Caco-2 (cell line): Measurements from ENCODE around the gene FXYD1. TPM values are rescaled to one million over a fixed set of nuclear protein-coding genes. Genes with fewer than 3 reads are reported as not detected.
A peak's percentile ranks its signal among the peaks of the same experiment; 100 is the strongest.

Experiments used
- BruUV-seq: library from RNA; stranded (reverse); fragments of 400-500 nt; replicated peaks from 2 replicates; lab custom pipeline; 2021; lab: Mats Ljungman, UMichigan
- CTCF ChIA-PET: fragments of 300-600 bp; sonication (Branson Sonifier 250); formaldehyde crosslinking; loops from one replicate; lab custom pipeline; 2022; ENCODE audit warnings: antibody characterized with exemption; lab: Charles Lee
- POLR2A ChIA-PET: fragments of 300-600 bp; sonication (Branson Sonifier 250); formaldehyde crosslinking; loops from one replicate; lab custom pipeline; 2022; ENCODE audit warnings: antibody characterized with exemption; lab: Charles Lee
- DNase-seq, 2 experiments: peaks; one replicate each; pipeline versions ENCODE4 v3.0.0 to v3.0.0-alpha.2; 2020 to 2022
- H3K27me3 ChIP-seq: replicated peaks from 2 replicates; pipeline ENCODE4 v1.6.0; 2011; ENCODE audit warnings: low read length; ENCODE audit not compliant: control insufficient read depth, insufficient read depth
- H3K36me3 ChIP-seq: 2 replicates; pipeline ENCODE4 v1.5.1; 2011; ENCODE audit warnings: low read length; ENCODE audit not compliant: control insufficient read depth, insufficient read depth
- H3K4me1 ChIP-seq: fragments of 250-450 bp; sonication (Bioruptor Pico); 2 replicates; pipeline ENCODE4 v1.5.1; 2020; ENCODE audit warnings: mild to moderate bottlenecking
- H3K4me3 ChIP-seq: 2 replicates; pipeline ENCODE4 v1.5.1; 2011; ENCODE audit warnings: low read depth, mild to moderate bottlenecking, control low read depth, low read length
- H3K9me3 ChIP-seq: fragments of 250-450 bp; sonication (Bioruptor Pico); 2 replicates; pipeline ENCODE4 v1.5.1; 2020; ENCODE audit warnings: mild to moderate bottlenecking, moderate library complexity
- H3K27ac Mint-ChIP-seq: one replicate; pipeline ENCODE4 v1.8.0; 2022; ENCODE audit warnings: mixed read lengths; ENCODE audit not compliant: unreplicated experiment
- H3K27me3 Mint-ChIP-seq: one replicate; pipeline ENCODE4 v1.8.0; 2022; ENCODE audit warnings: mixed read lengths; ENCODE audit not compliant: insufficient read depth, unreplicated experiment
- H3K36me3 Mint-ChIP-seq: one replicate; pipeline ENCODE4 v1.8.0; 2022; ENCODE audit warnings: mild to moderate bottlenecking, mixed read lengths; ENCODE audit not compliant: insufficient read depth, unreplicated experiment
- H3K4me1 Mint-ChIP-seq: one replicate; pipeline ENCODE4 v1.8.0; 2022; ENCODE audit warnings: low read depth, mixed read lengths; ENCODE audit not compliant: unreplicated experiment
- H3K4me3 Mint-ChIP-seq: one replicate; pipeline ENCODE4 v1.8.0; 2022; ENCODE audit warnings: mild to moderate bottlenecking, moderate library complexity, mixed read lengths; ENCODE audit not compliant: unreplicated experiment
- H3K9me3 Mint-ChIP-seq: one replicate; pipeline ENCODE4 v1.8.0; 2022; ENCODE audit warnings: mixed read lengths; ENCODE audit not compliant: unreplicated experiment
- CTCF ChIP-seq, 2 experiments: fragments of 200-600 bp in 1 of 2; IDR thresholded peaks; 1 replicate in 1 of 2; 2 replicates in 1 of 2; pipeline versions ENCODE4 v1.5.1 to v1.8.0; 2011 to 2022; ENCODE audit warnings: antibody characterized with exemption in 1 of 2, control low read depth in 1 of 2, inconsistent platforms in 1 of 2, low read depth in 1 of 2, low read length in 1 of 2, mild to moderate bottlenecking in 1 of 2, moderate library complexity in 1 of 2; ENCODE audit not compliant: insufficient read depth in 1 of 2, severe bottlenecking in 1 of 2, unreplicated experiment in 1 of 2
- intact Hi-C: fragments of 100-400 bp; cut with micrococcal nuclease; formaldehyde crosslinking; loops from one replicate; pipeline ENCODE4 v1.10.0; 2022; ENCODE audit not compliant: unreplicated experiment
- total RNA-seq: library from RNA; stranded (reverse); gene quantifications from 2 replicates; pipeline ENCODE4 v1.2.3, GENCODE V29; 2022

FXYD1 gene
- total RNA-seq, 1 experiment from 2014 or later: not detected

DNA sequence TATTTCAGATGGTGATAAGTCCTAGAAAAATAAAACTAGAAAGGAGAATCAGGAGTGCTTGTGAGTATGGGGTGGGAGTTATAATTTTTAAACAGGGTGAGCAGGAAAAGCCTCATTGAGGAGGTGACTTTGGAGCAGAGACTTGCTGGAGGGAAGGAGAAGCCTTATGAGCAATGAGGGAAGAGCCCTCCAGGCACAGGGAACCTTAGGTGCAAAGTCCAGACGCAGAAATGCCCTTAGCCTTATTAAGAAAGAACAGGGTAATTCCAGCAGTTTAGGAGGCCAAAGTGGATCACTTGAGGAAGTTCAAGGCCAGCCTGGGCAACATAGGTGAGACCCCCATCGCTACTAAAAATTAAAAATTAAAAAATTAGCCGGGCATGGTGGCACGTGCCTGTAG lies 44.0 kb upstream of the FXYD1 start:
- intact Hi-C loops: no loop called here
- BruUV-seq: no TSS peak
- ChIA-PET CTCF (no interaction called here), POLR2A (no interaction called here)
- no peaks in the 10 kb centered on the region for H3K27me3 ChIP-seq
- Mint-ChIP-seq H3K4me3 (no peak overlapping the region), H3K27ac (peak overlapping the region; percentile 13), H3K4me1 (peaks cover 21% of the 10 kb centered on the region), H3K9me3 (no peaks in the 10 kb centered on the region), H3K27me3 (no peaks in the 10 kb centered on the region), H3K36me3 (no peaks in the 10 kb centered on the region)
- no peaks in the 10 kb centered on the region for H3K36me3 ChIP-seq
- DNase-seq: no peak
- TF ChIP-seq CTCF (IDR thresholded peaks at IDR 0.05; ENCODE audit: insufficient read depth in 1 of 2, low read depth in 1 of 2, low read length in 1 of 2, severe bottlenecking in 1 of 2, unreplicated experiment in 1 of 2): no peak
- H3K4me3 ChIP-seq: no peak overlapping the region
- H3K4me1 ChIP-seq: peaks cover 34% of the 10 kb centered on the region
- H3K9me3 ChIP-seq: no peaks in the 10 kb centered on the region

GRCh38 chr19:35095667-35096368 lies 42.8 kb upstream of the FXYD1 start:
- no TSS peak for BruUV-seq
- no peaks in the 10 kb centered on the region for H3K36me3 Mint-ChIP-seq
- no peak overlapping the region for H3K4me3 Mint-ChIP-seq
- H3K27me3 Mint-ChIP-seq: no peaks in the 10 kb centered on the region
- DNase-seq: no peak
- CTCF ChIA-PET: interaction anchor here (0.6 kb wide), 1 partner anchor 520 kb away, joined by 3 read pairs; no protein-coding TSS in a partner anchor
- TF ChIP-seq CTCF (IDR thresholded peaks at IDR 0.05; ENCODE audit: insufficient read depth in 1 of 2, low read depth in 1 of 2, low read length in 1 of 2, severe bottlenecking in 1 of 2, unreplicated experiment in 1 of 2): no peak
- H3K27ac Mint-ChIP-seq: peak overlapping the region; percentile 10
- peaks cover 21% of the 10 kb centered on the region for H3K4me1 Mint-ChIP-seq
- H3K4me1 ChIP-seq: peaks cover 34% of the 10 kb centered on the region
- H3K27me3 ChIP-seq: no peaks in the 10 kb centered on the region
- intact Hi-C loops: no loop called here
- no peaks in the 10 kb centered on the region for H3K9me3 Mint-ChIP-seq
- H3K36me3 ChIP-seq: no peaks in the 10 kb centered on the region
- H3K9me3 ChIP-seq: no peaks in the 10 kb centered on the region
- POLR2A ChIA-PET: no interaction called here
- H3K4me3 ChIP-seq: no peak overlapping the region

DNA sequence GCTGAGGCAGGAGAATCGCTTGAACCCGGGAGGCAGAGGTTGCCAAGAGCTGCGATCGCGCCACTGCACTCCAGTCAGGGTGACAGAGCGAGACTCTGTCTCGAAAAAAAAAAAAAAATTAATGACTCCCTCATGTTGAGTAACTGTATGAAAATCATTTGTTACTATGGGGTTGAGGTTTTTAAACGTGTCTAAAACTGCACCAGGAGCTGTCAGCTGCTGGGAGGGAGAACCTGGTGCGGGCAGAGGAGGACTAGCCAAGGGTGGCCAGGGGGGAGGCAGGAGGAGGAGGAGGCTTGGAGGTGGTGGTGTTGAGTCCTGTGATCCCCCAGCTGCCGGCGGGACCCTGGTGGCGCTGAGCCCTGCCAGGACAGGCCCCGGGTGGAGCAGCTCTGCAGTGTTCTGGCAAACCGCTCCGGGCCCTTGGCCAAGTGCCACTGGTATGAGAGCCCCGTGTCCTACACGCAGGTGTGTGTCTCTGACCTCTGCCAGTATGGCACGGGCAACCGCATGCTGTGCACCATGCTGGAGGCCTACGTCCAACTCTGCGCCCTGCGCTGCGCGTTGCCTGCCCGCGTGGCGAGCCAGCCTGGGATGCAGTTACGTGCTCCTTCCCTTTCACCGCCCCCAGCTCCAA lies 40.1 kb upstream of the FXYD1 start:
- no peak overlapping the region for H3K4me3 Mint-ChIP-seq
- no peak for DNase-seq
- peaks cover 22% of the 10 kb centered on the region for H3K4me1 ChIP-seq
- no TSS peak for BruUV-seq
- peaks cover 28% of the 10 kb centered on the region for H3K4me1 Mint-ChIP-seq
- H3K4me3 ChIP-seq: no peak overlapping the region
- H3K27ac Mint-ChIP-seq: no peak overlapping the region
- no peaks in the 10 kb centered on the region for H3K9me3 ChIP-seq
- H3K27me3 Mint-ChIP-seq: no peaks in the 10 kb centered on the region
- POLR2A ChIA-PET: no interaction called here
- intact Hi-C loops: no loop called here
- TF ChIP-seq CTCF (IDR thresholded peaks at IDR 0.05; ENCODE audit: insufficient read depth in 1 of 2, low read depth in 1 of 2, low read length in 1 of 2, severe bottlenecking in 1 of 2, unreplicated experiment in 1 of 2): no peak
- no peaks in the 10 kb centered on the region for H3K36me3 ChIP-seq
- H3K27me3 ChIP-seq: no peaks in the 10 kb centered on the region
- CTCF ChIA-PET: interaction anchor here (0.6 to 0.9 kb wide), 2 partner anchors 13 to 289 kb away, joined by 3 to 5 read pairs; no protein-coding TSS in a partner anchor
- no peaks in the 10 kb centered on the region for H3K36me3 Mint-ChIP-seq
- peaks cover 9% of the 10 kb centered on the region for H3K9me3 Mint-ChIP-seq
